Prostate gland (tissue), 2 donors: ENCODE measurements around the gene VPS50.

Source experiments
- CTCF ChIP-seq, 4 experiments: fragments of 200-600 bp in 2 of 4; fragments of 450-650 bp in 2 of 4; sonication (generic) in 2 of 4; IDR thresholded peaks; 1 replicate in 3 of 4; 2 replicates in 1 of 4; pipeline ENCODE4 v1.5.1; 2016 to 2019; ENCODE audit warnings: antibody characterized with exemption in 4 of 4, mild to moderate bottlenecking in 2 of 4, moderate library complexity in 2 of 4
- POLR2A ChIP-seq: fragments of 450-650 bp; IDR thresholded peaks from one replicate; pipeline ENCODE4 v1.6.1; 2016; ENCODE audit warnings: antibody characterized with exemption, mild to moderate bottlenecking
- POLR2AphosphoS5 ChIP-seq: sonication (generic); formaldehyde crosslinking; IDR thresholded peaks from one replicate; pipeline ENCODE4 v1.6.1; 2017; ENCODE audit warnings: antibody characterized with exemption

DNA sequence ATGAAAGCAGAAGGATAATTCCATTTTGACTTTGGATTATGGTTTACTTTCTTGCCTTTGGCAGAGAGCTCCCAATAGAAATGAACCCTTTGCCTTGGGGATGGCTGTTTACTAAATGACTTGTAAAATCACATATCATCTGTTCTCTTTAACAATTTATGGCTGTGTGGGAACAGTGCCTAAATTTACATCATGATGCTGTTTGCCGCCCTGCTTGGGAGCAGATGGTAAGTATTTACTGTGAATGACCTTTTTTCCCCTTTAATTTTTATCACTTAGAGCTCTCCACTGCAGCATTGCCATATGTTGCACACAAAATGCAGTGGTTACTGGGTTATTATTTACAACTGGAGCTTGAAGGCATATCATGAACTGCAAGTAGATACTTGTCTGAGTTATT is 19.3 kb upstream of the VPS50 start:
- TF ChIP-seq POLR2A (no peak), CTCF (IDR thresholded peaks at IDR 0.05) (no peak), POLR2AphosphoS5 (peak; percentile 15)
